ENCODE data around the gene BCAN. TPM values are rescaled to one million over a fixed set of nuclear protein-coding genes. Genes with fewer than 3 reads are reported as not detected.

The BCAN gene
- polyA plus RNA-seq, 1 donor (not counting 4 experiments of a cell fraction or from before 2014, with no cell fraction given), result not detected

DNA sequence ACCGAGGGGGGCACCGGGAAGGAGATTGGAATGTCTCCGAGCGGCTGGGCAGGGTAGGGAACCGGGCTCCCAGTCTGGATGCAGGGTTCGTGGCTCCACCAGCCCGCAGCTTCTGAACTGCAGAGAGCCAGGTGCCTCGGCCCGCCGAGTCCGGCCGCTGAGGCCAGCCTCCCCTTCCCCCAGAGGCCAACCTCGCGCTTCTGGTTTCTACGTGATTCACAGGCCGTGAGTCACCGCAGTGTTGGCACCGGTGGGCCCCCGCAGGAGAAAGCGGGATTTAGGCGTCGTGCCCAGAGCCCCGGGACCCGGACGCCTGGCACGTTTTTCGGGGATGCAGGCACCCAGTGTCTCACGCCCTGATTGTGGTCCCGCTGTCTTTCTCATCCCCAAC lies 63.0 kb downstream of the BCAN start:
- Histone ChIP-seq H3K79me2 (ENCODE audit: control insufficient read depth, insufficient read depth, low read length) (no peaks in the 10 kb centered on the region), H3K27me3 (ENCODE audit: control insufficient read depth, extremely low read depth, insufficient read depth, low read length) (peaks cover 20% of the 10 kb centered on the region), H3K9me3 (ENCODE audit: control insufficient read depth, low read depth, low read length) (no peaks in the 10 kb centered on the region), H4K20me1 (ENCODE audit: control insufficient read depth, extremely low read depth, insufficient read depth, low read length) (no peaks in the 10 kb centered on the region), H3K9me1 (ENCODE audit: control insufficient read depth, extremely low read depth, insufficient read depth, low read length) (no peaks in the 10 kb centered on the region), H3K36me3 (ENCODE audit: control insufficient read depth in 2 of 2, extremely low read depth in 1 of 2, insufficient read depth in 2 of 2, low read length in 2 of 2) (no peaks in the 10 kb centered on the region), H3K4me2 (ENCODE audit: control insufficient read depth, extremely low read depth, insufficient read depth, low read depth, low read length) (peak overlapping the region; percentile 89), H3K9ac (ENCODE audit: control insufficient read depth, extremely low read depth, insufficient read depth, low read length) (peak overlapping the region; percentile 28), H3K4me3 (ENCODE audit: control insufficient read depth in 2 of 3, extremely low read depth in 1 of 3, insufficient read depth in 2 of 3, low read depth in 1 of 3, low read length in 3 of 3) (peak overlapping the region; percentile 31 to 51 (median 50)), H2AFZ (ENCODE audit: control insufficient read depth, low read length) (no peak overlapping the region), H3K27ac (ENCODE audit: control insufficient read depth, insufficient read depth, low read length) (no peak overlapping the region), H3K4me1 (ENCODE audit: control insufficient read depth, extremely low read depth, insufficient read depth, low read length) (peaks cover 27% of the 10 kb centered on the region)
- no peak for FAIRE-seq
- TF ChIP-seq EZH2 (IDR thresholded peaks at IDR 0.05; ENCODE audit: low read length), result no peak
- TF ChIP-seq, protein P1, sequence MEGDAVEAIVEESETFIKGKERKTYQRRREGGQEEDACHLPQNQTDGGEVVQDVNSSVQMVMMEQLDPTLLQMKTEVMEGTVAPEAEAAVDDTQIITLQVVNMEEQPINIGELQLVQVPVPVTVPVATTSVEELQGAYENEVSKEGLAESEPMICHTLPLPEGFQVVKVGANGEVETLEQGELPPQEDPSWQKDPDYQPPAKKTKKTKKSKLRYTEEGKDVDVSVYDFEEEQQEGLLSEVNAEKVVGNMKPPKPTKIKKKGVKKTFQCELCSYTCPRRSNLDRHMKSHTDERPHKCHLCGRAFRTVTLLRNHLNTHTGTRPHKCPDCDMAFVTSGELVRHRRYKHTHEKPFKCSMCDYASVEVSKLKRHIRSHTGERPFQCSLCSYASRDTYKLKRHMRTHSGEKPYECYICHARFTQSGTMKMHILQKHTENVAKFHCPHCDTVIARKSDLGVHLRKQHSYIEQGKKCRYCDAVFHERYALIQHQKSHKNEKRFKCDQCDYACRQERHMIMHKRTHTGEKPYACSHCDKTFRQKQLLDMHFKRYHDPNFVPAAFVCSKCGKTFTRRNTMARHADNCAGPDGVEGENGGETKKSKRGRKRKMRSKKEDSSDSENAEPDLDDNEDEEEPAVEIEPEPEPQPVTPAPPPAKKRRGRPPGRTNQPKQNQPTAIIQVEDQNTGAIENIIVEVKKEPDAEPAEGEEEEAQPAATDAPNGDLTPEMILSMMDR (optimal IDR thresholded peaks at IDR 0.05 in 1 of 3, IDR thresholded peaks at IDR 0.05 in 1 of 3, conservative IDR thresholded peaks at IDR 0.05 in 1 of 3; ENCODE audit: extremely low read depth in 1 of 3, insufficient read depth in 2 of 3, low read length in 3 of 3), result peak in 1 of 3 experiments; percentile 3
- DNase-seq (ENCODE audit: low read depth, low spot score), result no peak
- dilution Hi-C loops (cut with MboI; ENCODE audit: extremely low pct_ligation_motif_present, low sequenced_read_pairs), result no loop called here

DNA sequence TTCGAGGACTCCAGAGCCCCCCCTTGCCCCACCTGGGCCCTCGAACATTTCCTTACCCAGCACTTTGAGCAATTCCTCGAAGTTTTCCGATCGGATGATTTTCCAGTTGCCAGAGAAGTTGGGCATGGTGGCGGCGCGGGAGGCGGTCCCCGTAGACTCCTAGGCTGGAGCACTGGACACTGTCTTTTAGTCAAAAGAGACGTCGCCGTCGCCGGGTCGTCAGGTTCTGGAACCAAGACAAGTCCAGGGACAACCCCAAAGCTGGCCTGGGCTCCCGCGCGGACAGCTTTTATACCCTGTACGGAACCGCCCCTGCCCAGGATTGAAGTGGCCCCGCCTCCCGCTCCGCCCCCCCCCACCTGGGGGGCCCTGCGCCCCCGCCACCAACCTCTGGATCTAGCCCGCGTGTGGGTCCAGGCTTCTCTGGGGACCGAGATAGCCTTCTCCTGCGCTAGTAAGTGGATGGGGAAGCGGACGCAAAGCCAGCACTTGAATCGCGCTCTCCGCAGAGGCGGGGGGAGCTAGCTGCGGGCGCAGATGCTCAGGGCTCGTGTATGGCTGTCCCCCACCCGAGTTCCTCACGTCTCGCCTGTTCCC lies 63.5 kb downstream of the BCAN start, which contains the start of gene CRABP2:
Gene CRABP2 (minus strand): TSS at position 263 of the 597 bp plus-strand sequence. CDS start 137 bp downstream, at position 126.
- Histone ChIP-seq H3K9me1 (ENCODE audit: control insufficient read depth, extremely low read depth, insufficient read depth, low read length) (no peaks in the 10 kb centered on the region), H3K4me2 (ENCODE audit: control insufficient read depth, extremely low read depth, insufficient read depth, low read depth, low read length) (peak within 1 kb of the TSS; percentile 89), H3K79me2 (ENCODE audit: control insufficient read depth, insufficient read depth, low read length) (no peaks in the 10 kb centered on the region), H3K36me3 (ENCODE audit: control insufficient read depth in 2 of 2, extremely low read depth in 1 of 2, insufficient read depth in 2 of 2, low read length in 2 of 2) (no peaks in the 10 kb centered on the region), H3K4me3 (ENCODE audit: control insufficient read depth in 2 of 3, extremely low read depth in 1 of 3, insufficient read depth in 2 of 3, low read depth in 1 of 3, low read length in 3 of 3) (peak within 1 kb of the TSS; percentile 31 to 51 (median 50)), H4K20me1 (ENCODE audit: control insufficient read depth, extremely low read depth, insufficient read depth, low read length) (no peaks in the 10 kb centered on the region), H3K9ac (ENCODE audit: control insufficient read depth, extremely low read depth, insufficient read depth, low read length) (peak within 1 kb of the TSS; percentile 58), H3K27me3 (ENCODE audit: control insufficient read depth, extremely low read depth, insufficient read depth, low read length) (peaks cover 20% of the 10 kb centered on the region), H2AFZ (ENCODE audit: control insufficient read depth, low read length) (peak within 1 kb of the TSS; percentile 41), H3K9me3 (ENCODE audit: control insufficient read depth, low read depth, low read length) (no peaks in the 10 kb centered on the region), H3K27ac (ENCODE audit: control insufficient read depth, insufficient read depth, low read length) (no peak within 1 kb of the TSS), H3K4me1 (ENCODE audit: control insufficient read depth, extremely low read depth, insufficient read depth, low read length) (peaks cover 32% of the 10 kb centered on the region)
- dilution Hi-C loops (cut with MboI; ENCODE audit: extremely low pct_ligation_motif_present, low sequenced_read_pairs), result no loop called here
- TF ChIP-seq, protein P1 (optimal IDR thresholded peaks at IDR 0.05 in 1 of 3, IDR thresholded peaks at IDR 0.05 in 1 of 3, conservative IDR thresholded peaks at IDR 0.05 in 1 of 3; ENCODE audit: extremely low read depth in 1 of 3, insufficient read depth in 2 of 3, low read length in 3 of 3), result no peak
- no peak for TF ChIP-seq EZH2 (IDR thresholded peaks at IDR 0.05; ENCODE audit: low read length)
- DNase-seq (ENCODE audit: low read depth, low spot score) (no peak), FAIRE-seq (no peak)

Measured in keratinocyte (primary cell).